Omental fat pad (tissue), 4 donors: ENCODE data around the gene SLF1. TPM values are rescaled to one million over a fixed set of nuclear protein-coding genes. Genes with fewer than 3 reads are reported as not detected.

Experiments used
- ATAC-seq: fragments of 150-250 bp; one replicate; pipeline ENCODE4 v1.9.1; 2016; ENCODE audit warnings: mild to moderate bottlenecking, moderate library complexity; ENCODE audit not compliant: low FRiP score
- DNase-seq: peaks from one replicate; pipeline ENCODE4 v3.0.0-alpha.2; 2019; ENCODE audit warnings: low spot score
- total RNA-seq, 4 donors: library from RNA; depleted of rRNA; stranded (reverse); fragments of >200 nt; gene quantifications; one replicate each; pipeline ENCODE4 v1.1.0, GENCODE V29; 2016
- TF ChIP-seq, protein P1 (sequence below), 3 donors: fragments of 450-650 bp; IDR thresholded peaks; one replicate each; pipeline ENCODE4 v1.5.1; 2016 to 2017; ENCODE audit warnings: antibody characterized with exemption in 3 of 3, mild to moderate bottlenecking in 3 of 3, moderate library complexity in 2 of 3

Gene SLF1
- total RNA-seq, 4 donors from 2014 or later: 3.4 to 16.2 (median 7.4) TPM

DNA sequence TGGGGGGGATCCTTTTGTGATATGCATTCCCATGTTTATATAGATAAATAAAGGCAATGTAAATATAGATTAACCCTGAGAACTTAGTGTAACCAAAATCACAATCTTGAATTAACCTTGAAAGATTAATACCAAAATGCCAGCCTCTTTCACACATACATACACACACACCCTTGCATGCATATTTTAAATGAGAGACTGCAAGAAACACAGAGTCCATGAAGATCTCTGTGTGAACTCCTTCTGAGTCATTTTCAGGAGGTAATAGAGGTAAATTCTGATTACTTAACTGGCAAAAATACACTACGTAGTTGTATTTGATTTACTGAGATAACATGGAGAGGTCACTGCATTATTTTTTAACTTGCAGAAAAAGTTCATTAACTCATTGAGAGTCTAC is 118.0 kb downstream of the SLF1 start:
- TF ChIP-seq, protein P1, sequence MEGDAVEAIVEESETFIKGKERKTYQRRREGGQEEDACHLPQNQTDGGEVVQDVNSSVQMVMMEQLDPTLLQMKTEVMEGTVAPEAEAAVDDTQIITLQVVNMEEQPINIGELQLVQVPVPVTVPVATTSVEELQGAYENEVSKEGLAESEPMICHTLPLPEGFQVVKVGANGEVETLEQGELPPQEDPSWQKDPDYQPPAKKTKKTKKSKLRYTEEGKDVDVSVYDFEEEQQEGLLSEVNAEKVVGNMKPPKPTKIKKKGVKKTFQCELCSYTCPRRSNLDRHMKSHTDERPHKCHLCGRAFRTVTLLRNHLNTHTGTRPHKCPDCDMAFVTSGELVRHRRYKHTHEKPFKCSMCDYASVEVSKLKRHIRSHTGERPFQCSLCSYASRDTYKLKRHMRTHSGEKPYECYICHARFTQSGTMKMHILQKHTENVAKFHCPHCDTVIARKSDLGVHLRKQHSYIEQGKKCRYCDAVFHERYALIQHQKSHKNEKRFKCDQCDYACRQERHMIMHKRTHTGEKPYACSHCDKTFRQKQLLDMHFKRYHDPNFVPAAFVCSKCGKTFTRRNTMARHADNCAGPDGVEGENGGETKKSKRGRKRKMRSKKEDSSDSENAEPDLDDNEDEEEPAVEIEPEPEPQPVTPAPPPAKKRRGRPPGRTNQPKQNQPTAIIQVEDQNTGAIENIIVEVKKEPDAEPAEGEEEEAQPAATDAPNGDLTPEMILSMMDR (IDR thresholded peaks at IDR 0.05): no peak
- DNase-seq (no peak), ATAC-seq (no peak)

DNA sequence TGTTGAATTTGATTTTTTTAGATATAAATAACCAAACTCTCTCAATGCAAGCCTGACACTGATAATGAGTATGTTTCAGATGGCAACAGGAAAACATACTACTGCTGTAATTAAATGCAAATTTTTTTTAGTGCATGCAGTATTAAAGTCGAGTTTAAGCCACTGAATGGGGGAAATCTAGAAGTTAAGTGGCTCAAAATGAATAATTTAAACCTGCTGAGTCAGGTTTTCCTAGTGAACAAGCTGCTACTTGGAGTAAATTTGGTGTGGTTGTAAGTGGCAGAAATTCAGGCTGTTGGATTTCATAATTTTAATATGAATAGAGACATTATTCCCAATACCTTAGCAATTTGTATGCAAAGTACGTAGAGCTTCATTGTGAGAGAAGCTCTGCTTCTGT is 121.8 kb downstream of the SLF1 start:
- ATAC-seq: no peak
- no peak for DNase-seq
- TF ChIP-seq, protein P1 (IDR thresholded peaks at IDR 0.05): no peak

DNA sequence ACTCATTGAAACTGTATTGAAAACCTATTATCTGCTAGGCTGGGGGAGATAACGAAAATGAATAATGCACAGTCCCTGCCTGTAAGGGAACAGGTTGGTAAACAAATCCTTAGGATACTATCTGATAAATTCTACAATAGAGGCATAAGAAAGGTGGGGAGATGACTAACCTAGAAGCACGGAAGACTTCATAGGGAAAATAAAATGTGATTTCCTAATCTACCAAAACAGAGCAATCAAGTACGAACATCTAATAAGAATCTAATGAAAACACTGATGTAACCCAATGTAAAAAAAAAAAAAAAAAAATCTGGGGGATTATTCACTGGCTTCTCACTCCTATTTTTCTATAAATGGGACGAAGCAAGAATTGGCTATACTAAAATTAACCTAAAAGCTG is 124.4 kb downstream of the SLF1 start:
- TF ChIP-seq, protein P1 (IDR thresholded peaks at IDR 0.05): no peak
- ATAC-seq (no peak), DNase-seq (no peak)

DNA sequence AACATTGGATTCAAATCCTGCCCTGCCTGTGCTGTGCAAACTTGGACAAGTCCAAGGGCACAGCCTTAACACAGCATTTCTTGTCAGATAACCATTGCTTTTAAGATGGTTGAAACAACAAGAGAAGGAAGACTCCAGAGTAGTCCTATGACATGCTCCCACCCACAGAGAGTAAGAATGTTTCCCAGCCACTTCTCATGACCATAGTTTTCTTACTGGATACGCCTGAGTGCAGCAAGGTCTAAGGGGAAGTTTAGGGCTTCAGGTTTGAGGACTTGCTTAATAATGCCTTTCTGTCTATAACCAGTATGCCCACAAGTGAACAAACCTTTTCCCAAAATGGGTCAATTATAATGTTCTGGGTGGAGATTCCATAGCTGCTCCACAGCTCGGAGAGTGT is 126.4 kb downstream of the SLF1 start:
- DNase-seq (no peak), ATAC-seq (no peak)
- TF ChIP-seq, protein P1 (IDR thresholded peaks at IDR 0.05): no peak

DNA sequence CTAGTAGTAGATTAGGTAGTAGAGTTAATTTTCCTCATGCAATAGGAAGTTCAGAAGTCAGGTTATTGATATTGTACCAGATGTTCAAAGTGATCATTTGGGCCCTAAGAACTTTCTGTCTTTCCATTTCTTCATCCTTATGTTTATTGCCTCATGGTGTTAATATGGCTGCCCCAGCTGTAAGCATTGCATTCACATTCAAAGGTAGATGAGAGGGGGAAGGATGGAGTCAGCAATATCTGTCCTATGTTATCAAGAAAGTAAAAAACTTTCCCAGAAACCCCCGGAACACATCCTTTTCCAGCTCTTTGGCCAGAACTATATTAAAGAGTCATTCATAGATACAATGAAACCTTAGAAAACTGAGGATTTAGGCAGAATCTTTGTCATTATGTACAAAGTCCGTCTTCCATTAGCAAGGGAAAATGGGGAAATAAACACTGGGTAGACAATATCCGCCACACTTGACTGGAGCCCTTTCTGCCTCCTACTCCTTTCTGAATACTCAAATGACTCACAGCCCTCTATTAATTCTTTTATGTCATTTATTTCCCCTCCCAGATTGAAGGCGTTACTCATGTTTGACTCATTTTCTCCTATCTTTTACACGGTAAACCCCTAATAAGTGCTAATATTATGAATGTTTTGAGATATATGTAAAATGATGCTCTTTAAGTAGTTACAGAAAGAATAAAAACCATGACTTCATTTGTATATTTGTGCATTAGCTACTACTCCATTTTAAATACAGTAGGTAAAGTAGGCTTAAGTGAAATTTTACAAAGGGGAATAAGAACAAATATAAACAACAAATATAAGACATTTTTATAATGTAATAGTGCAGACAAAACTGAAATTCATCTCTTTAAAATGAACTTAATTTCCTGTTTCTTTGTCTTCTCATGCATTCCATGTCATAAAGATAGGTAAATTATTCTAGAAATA is 127.6 kb downstream of the SLF1 start:
- DNase-seq: no peak
- TF ChIP-seq, protein P1 (IDR thresholded peaks at IDR 0.05): no peak
- peak; percentile 14 for ATAC-seq

DNA sequence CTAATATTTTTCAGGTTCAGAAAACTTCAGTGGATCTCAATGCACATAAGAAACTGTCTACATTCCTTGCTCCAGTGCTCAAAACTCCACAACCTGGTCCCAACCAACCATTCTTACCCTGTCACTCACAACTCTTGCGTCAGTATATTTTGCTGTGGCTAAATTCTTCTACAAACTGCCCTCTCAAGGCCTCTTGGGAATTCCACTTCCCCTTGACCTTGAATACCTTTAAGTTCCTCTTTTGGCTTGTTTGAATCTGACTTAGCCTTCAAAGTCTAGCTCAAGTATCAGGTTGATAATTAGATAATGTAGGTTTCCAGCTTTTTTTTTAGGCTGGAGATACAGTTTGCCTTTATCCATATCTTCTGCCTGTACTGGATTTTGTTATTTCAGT is 128.3 kb downstream of the SLF1 start:
- DNase-seq (no peak), ATAC-seq (no peak)
- TF ChIP-seq, protein P1 (IDR thresholded peaks at IDR 0.05): no peak

Other genes with a start within 250 kb of the SLF1 start
- 1 to 10 TPM; 2.5 to 9.3 (median 5.3) TPM for gene KIAA0825, start 65 bp upstream of the SLF1 start, total RNA-seq